HG03095 (cell line): ENCODE data around the gene CDK15.
"Not testable (repeated sequence)": the region's sequence is repeated elsewhere in the genome, so short reads cannot be mapped to it uniquely, and the experiment has no call there.

Source experiments
- ATAC-seq: cut with Tn5 transposase; IDR thresholded peaks from one replicate; pipeline ENCODE4 v1.9.1; 2021; ENCODE audit warnings: moderate library complexity; ENCODE audit not compliant: unreplicated experiment

The CDK15 gene

DNA sequence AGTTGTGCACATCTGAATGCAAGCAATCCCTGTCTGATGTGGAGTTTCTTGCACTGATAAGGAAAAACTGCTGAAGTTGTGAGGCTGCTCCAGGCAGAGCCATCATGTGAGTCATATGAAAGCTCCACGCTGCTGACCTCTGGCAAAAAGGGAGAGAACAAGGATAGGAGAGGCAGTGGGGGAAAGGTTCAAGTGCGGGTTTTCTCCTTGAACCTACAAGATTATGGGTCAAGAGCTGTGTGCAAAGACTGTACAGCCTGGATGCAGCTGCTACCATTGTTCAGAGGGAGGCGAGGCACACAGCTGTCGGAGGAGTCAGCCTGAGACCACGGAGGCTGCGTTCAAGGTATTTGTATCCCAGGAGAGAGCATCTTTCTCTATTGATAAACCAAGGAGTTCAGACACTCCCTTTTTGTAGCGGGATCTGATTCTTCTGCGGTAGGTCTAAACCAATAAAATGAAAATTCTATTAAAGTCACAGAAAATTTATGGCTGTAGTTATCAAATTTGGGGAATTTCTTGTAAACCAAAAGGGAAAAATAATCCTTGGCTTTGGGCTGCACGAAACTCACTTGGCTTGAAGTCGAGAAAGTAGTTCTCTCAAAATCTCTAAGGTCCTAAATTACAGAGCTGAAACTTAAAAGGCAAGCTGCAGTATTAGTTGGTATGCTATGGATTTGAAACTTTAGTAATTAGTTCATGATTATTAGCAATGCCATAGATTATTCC, at the start of gene CDK15:
TSS of gene CDK15 (plus strand) at position 96 of the 729 bp plus-strand sequence. CDS start at position 224, 128 bp downstream.
- ATAC-seq, result no peak

DNA sequence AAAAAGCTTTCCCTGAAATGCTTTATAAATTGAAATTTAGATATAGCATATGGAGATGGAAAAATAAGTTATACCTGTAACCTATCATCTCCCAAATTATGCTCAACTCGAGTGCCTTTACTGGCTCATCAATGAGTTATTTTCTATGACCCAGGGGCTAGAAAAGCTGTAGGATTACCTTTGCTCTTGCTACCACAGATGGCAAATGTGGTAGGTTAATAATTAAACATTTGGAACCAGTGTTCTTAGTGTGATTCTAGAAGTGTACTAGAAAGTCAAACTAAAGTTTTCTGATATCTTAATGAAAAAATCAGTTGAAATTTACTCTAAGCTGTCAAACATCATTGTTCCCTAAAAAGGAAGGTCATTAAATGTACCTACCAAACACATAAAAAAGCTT, 48.1 kb upstream of the CDK15 start:
- no peak for ATAC-seq

DNA sequence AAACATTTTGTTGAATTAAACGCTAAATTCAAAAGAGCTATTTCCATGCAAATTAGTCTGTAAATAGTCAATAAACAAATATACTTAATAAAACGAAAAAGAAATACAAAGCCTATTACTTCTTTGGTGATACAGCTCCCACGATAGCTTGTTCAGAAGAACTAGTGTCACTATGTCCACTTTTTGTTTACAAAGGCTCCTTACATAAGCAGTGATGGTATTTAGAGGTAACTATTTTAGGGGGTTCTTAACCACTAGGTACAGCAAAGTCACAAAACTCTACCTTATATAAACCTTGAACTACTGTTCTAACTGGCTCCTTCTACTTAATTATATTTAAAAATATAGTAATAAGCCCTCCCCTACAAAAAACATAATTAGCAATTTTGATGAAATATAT, 47.5 kb upstream of the CDK15 start:
- ATAC-seq, result no peak

DNA sequence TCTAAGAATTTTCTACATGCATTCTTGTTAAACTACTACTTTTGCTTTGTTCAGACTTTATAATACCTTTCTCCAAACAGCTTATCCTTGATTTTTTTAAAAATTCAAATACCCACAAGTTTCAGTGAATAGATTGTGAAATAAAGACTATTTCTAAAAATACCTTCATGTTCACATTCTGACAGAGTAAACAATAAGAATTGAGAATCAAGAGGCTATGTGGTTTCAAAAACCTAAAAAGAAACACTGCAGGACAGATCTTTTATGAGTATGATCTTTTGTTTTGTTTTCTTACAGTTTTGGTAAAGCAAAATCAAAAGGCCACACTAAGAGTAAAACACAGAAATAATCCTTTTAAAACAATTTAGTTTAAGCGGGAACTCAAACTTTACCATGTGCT, 46.8 kb upstream of the CDK15 start:
- peak; percentile 59 for ATAC-seq

DNA sequence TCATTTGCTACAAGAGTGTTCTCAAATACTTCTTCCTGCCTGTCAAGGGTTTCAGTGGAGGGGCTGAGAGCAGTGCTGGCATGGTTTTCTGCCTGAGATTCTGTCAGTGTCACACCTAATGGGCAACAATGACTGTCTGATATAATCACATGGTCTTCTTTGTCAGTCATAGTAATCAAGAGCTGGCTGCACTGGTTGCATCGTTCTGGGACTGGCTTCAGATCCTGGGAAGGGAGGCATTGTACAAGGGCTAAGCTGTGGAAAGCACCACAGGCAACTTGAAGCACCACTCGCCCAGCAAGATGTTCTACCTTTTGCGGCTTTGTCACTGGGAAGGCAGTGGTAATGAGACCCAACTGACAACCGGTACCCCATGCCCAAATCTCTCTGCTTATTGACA, 45.2 kb upstream of the CDK15 start:
- no peak for ATAC-seq

DNA sequence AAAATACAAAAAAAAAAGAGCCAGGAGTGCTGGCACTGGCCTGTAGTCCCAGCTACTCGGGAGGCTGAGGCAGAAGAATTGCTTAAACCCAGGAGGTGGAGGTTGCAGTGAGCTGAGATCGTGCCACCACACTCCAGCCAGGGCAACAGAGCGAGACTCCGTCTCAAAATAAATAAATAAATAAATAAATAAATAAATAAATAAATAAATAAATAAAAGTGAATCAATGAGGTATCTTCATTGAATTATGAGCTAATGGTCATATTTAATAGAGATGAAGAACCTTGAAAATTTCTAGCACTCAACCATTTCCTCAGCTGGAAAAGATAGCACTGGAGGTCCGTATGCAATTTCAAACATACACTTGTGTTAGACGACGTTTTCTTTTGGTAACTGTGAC, 41.9 kb upstream of the CDK15 start:
- ATAC-seq, result not testable (repeated sequence)

DNA sequence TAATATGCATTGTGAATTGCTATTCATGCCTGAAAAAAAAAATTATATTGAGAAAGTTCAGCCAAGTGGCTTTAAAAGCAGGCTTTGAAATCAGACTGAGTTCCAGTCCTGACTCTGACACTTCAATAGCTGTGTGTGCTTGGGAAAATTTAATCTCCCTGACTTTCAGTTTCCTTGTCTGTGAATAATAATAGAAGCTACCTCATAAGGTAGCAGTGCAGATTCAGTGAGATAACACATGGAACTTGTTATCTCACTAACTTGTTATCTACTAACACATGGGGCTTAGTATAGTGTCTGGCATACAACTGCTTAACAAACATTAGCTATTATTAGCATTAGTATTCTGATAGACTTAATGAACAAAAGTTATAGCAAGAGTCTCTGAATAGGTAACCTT, 40.5 kb upstream of the CDK15 start:
- ATAC-seq, result no peak

DNA sequence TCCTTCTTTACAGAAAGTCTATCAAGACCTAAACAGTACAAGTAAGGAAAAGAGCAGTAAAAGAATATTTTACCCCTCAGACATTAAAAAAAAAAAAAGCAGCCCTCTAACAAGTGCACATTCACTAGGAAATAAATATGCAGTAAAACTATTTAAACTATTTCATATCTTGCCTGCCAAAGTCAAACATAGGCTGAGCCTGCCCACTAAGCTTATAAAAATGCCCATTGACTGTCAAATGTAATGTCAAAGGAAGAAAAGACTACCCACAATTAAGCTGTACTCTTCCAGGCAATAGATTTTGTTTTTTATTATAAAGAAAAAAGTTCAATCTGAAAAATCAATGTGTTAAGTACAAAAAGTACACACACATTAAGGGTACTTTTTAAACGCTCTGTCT, 37.4 kb upstream of the CDK15 start:
- no peak for ATAC-seq

DNA sequence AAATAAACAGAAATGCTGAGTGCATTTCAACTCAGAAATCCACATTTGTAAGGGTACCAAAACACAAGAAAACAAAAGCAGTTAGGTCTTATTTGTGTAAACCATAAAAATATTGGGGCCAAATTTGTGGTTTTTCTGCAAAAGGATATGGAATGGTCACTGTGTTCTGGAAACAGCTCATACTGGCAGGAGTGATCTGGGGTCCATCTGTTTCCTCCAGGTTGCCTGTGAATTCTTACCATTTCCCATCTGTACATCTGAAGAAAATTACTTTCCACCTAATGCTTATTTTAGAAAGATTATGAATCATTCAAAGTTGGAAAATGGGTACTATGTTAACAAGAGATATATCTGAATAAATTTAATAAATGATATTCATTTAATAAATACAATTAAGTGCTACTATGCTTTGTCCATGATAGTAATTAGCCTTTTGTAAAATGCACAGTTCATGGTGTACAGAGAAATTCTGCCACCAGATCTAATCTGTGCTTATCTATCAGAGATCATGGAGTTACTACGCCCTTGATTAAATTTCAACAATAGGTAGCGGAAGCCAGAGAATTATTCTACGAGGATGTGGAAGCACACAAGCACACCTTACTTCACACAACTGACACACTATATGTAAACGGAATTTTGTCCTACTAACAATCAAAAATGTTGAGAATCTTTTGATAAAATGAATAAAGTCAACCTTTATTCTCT, 36.5 kb upstream of the CDK15 start:
- no peak for ATAC-seq

DNA sequence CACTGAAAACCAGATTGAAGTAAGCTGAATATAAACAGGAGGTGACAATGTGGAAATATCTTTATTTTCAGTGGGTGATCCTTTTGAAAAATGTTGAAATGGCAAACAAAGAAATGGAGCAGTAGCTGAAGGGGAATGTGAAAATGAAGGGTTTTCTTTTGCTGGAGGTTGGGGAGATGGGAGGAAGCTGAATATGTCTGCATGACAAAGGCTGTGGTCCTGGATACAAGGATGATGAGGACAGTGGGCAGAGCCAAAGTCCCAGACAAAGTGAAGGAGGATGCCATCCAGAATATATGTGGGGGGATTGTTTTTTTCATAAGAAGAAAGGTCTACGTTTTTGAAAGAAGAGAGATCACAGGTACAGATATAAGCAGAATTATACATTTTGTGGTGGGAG, 32.3 kb upstream of the CDK15 start:
- no peak for ATAC-seq

DNA sequence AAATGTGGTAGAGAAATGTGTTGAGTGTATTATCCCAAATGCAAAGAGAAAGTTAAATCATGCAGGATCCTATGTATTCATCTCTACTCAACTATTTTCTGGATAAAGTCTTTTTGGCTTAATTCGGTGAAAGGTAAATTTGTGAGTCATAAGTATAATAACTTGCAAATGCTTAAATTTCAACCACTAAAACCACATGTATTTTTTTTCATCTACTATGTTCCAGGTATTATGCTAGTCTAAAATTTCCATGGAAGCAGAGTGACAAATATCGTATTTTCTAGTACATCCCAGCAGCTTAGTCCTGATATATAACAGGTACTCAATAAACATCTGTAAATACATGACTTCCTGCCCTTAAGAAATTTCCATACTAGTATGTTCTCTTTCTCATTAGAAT, 31.8 kb upstream of the CDK15 start:
- no peak for ATAC-seq

DNA sequence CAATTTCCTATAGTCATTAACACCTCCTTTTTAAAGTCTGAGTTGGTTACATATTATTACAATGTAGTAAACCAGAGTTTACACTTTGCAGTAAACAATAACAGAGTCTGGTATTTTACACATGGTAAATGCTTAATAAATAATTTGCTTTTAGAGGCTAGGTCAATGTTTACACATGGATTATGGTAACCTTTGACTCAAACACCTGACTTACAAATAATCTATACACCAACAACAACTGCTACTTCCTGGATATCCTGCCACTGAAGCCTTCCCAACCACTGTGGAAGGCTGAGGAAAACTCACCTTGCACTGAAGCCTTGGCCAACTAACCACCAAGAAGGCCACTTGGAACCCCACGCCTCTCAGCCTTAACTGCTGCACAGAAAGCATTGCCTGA, 31.0 kb upstream of the CDK15 start:
- no peak for ATAC-seq

DNA sequence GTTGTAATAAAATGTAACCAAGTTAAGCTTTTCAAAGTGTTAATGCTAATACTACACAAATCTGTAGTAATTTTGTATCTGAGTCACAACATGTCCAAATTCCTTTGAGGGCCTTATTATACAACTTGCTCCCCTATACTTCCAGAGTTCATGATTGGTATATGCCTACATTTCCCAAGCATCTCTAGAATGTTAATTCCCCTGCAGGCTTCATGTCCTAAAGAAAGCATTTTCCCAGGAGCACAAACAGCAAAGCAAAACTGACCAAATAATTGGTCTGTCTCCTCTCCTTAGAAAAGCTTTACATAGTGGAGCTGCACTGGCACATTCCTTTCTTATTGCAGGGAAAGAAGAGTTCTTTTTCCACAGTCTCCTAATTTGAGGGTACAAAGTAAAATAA, 29.3 kb upstream of the CDK15 start:
- no peak for ATAC-seq

DNA sequence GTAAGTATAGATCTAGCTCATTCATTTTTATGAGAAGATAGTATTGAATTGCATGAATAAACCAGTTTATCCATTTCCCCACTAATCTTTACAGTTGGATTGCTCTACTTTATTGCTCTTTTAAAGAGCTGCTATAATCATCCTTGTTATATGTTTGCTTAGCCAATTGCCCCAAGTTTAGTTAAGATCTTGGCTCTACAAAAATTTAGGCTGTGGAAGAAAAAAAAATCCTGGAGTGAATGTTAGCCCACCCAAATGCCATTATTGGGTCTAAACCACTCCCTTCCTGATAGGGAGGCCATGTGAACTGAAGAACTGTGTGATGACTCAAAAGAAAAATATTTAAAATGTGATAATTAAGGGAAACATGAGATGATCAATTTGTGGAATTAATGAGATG, 28.5 kb upstream of the CDK15 start:
- no peak for ATAC-seq

DNA sequence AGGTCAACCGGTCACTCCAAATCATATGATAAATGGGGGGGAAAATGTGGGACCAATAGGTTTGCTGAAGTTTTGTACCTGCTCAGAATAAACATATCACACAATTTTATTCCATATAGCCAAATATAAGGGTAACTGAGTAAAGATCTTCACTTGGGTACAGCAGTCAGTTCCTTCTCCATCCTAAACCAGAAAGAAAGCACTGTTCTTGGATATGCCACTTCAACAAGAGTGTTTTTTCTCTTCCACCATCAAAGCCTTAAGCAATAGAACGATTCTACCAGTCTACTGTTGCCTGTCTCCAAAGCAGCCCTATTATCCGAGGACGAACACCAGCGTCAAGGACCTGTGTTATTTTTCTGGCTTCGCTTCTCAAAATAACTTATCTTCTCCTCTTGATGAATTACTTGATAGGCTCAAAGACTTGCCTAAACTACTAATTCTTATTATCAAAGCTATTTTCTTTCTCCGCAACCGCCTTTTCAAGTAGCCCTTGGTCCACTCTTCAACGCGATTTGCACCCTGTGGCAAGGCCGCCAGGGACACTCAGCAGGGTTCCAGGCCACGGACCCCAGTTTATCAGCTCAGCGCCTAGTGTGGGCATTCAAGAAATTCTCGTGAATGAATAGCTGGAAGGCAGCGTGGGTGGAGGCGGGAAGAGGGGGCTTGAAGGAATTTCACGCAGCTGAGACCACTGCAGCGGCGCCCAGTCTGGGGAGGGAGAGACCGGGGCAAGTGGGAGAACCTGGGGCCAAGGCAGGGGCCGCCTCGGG, 26.2 kb upstream of the CDK15 start:
- no peak for ATAC-seq

DNA sequence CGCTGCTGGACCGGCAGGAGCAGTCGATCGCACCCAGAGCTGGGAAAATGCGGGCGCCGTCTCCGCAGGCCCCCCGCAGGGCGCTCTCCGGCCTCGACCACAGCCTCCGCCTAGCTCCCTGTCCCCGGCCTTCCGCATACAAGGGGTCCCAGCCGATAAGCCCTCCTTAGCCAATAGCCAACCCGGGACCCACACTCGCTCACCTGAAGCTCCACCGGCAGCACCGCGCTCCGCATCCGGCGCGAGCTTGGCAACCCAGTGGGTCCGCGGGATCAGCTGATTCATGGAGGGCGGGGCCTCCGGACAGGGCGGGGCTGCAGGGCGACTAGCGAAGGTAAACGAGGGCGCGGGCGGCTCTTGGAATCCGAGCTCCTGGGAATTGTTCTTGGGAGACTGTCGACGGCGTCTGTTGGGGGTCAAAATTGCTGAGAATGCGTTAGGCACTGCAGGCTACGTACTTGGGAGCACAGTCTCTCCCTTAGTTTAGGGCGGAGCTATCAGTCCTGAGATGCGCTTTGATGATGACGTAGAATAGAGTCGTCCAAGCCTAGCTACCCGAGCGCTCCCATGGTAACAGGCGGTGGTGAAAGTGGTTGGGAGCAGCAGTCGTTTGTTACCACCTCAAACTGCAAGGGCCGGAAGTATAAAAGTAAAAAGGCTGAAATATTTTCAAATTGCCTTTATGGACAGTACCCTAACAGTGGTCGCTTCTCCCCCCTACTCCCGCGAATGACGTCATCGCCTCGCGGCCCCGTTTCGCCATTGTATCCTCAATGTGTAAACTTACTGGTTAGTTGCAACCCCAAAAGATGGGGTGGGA, 25.5 kb upstream of the CDK15 start, which contains the start of gene ALS2:
TSS of gene ALS2 (minus strand) at position 260 of the 820 bp plus-strand sequence. CDS start 12,048 bp downstream, outside the sequence.
- peak; percentile 98 for ATAC-seq

DNA sequence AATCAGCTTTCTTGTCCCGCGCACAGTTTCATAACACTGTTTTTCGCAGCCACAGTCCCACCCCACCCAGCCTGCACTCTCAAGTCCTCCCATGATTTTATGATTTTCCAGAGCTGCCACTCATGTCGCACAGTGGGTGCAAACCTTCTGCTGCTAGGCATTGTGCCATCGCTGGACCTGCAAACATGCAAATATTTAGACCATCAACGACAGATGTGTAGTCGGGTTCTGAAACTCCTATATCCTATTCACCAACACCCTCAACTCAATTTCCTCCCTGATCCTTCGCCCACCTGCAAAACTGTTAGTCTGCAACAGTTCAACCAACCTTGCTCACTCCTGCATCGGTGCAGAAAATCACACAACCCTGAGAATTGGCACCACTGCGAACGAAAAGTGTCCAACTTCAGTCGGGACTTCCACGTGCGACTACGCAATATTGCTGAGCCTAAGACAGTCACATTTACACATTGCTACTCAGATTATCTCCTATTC, 24.7 kb upstream of the CDK15 start:
- ATAC-seq, result no peak

DNA sequence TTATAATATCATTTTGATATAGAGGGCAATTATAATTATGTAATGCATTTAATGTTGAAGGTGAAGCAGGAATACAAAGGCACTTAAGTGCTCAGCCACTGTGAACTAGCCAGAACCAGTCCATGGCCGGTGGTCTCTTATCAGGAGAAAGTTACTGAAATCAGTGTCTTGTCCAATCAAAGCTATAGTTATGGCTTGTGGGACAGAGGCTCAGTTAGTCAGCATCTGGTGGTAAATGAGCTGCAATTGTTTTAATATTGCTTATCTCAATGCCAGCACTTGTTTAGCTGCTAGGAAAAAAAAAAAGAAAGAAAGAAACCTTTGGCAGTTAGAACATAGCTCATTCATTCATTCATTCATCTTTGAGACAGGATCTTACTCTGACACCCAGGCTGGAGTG, 21.8 kb upstream of the CDK15 start:
- ATAC-seq, result no peak

DNA sequence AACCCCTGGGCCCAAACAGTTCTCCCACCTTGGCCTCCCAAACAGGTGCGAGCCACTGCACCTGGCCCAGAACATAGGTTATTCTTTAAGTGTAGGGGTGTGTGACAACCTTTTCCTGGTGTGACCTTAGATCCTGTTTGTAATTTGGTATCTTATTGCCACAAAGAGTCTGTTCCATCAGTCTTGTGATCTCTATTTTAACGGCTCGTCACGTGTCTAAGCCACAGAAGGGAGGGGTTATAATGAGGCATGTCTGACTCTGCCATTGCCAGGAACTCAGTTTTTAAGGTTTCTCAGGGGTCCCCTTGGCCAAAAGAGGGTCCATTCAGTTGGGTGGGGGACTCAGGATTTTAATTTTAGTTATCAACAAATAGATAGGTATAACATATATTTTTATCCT, 21.2 kb upstream of the CDK15 start:
- ATAC-seq, result no peak

DNA sequence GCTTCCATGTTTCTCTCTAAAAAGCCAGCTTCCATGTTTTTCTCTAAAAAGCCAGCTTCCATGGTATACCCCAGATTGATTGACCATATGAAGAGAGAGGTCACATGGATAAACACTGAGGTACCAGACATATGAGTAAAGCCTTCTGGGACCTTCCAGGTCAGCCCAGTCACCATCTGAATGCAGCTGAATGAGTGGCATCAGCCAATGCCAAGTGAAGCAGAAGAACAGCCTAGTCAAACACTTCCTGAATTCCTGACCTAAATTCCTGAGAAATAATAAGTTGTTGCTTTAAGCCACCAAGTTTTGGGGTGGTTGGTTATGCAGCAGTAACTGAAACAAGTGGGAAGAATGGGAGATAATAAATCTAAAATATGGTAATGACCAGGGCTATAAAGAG, 19.9 kb upstream of the CDK15 start:
- ATAC-seq, result no peak

DNA sequence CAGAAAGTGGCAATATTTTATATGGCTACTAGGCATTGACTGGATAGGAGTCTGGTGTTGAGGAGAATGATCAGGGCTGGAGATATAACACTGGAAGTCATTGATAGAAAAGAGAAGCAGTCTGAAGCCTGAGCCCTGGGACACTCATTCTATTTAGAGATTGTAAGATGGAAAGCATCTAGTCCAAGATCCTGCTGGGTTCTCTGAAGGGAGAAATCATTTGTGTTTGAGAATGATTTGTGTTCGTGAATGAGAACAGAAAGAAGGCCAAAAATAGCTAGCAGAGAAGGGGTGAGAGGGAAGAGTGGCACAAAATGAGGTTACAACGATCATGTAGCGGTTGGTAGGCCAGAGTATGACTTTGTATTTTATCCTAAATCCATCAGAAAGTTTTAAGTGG, 18.0 kb upstream of the CDK15 start:
- no peak for ATAC-seq
